Inferior parietal cortex (tissue), 1 donor: ENCODE measurements around the gene FOXQ1.

Experiments
- DNase-seq: peaks from one replicate; pipeline ENCODE4 v3.0.0-alpha.2; 2016; ENCODE audit errors: extremely low spot score

Gene FOXQ1

DNA sequence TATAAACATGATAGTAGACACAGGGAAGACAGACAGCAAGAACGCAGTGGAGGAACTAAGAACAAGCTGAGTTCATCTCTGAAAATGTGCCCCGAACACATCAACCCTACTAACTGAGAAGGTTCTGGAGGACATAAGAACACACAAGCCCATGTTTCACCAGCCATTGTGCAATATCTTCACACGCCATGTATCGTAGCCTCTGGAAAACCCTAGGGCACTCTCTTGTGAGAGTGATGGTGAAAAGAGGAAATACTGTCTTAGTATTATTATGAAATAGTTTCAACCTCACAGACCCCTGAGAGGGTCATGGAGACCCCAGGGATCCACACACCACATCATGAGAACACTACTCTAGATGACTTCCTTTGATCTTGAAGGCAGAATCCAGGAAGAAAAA, 51.4 kb downstream of the FOXQ1 start:
- no peak for DNase-seq

DNA sequence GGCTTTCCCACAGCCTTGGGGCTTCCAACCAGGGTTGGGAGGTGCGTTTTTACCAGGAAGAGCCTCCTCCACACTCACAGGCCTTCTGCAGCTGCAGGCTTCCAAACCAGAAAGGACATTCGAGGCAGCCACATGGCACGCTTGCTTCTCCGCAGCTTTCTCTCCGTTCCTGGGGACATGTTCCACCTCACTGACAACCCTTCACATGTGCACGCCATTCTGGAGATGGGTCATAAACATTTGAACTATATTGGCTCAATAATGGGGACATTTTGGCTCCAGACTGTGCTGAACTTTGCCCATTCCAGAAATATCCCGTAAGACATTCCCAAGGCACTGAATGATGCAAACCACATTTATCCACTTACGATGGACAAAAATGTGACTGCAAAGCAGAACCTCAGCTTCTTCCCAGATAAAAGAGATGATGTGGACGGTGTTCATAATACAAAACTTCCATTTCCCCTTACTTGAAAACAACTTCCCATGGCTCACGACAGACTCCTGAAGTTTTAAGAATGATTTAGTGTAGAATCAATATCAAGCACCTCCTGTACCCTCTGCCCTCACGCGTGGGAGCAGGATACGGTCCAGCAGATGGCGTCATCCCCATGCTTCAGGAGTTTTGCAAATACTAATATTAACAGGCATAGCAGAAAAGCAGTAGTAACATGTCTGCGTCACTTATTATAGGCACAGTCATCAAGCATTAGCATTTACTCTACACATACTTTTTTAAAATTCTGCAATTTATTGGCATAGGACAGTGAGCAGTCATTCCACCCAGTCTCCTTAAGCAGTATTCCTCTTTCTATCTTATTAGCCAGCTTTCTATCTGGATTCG, 52.1 kb downstream of the FOXQ1 start:
- no peak for DNase-seq
